Endothelial cell of umbilical vein (primary cell): ENCODE data around the gene SH3BP5.

Experiments used
- EZH2 ChIP-seq: IDR thresholded peaks from 2 replicates; pipeline ENCODE4 v1.6.1; 2012; ENCODE audit warnings: borderline replicate concordance, low read depth, mild to moderate bottlenecking, moderate library complexity, low read length, inconsistent platforms; ENCODE audit not compliant: severe bottlenecking
- FOS ChIP-seq: IDR thresholded peaks from 2 replicates; pipeline ENCODE4 v1.6.1; 2011; ENCODE audit warnings: mild to moderate bottlenecking, low read length, moderate library complexity, borderline replicate concordance; ENCODE audit not compliant: insufficient read depth
- MYC ChIP-seq: IDR thresholded peaks from one replicate; pipeline ENCODE4 v1.6.1; 2011; ENCODE audit warnings: mild to moderate bottlenecking, low read depth, low read length
- POLR2A ChIP-seq: IDR thresholded peaks from 2 replicates; pipeline ENCODE4 v1.6.1; 2012; ENCODE audit warnings: low read depth, mild to moderate bottlenecking, control low read depth, low read length
- POLR2AphosphoS5 ChIP-seq: IDR thresholded peaks from 2 replicates; pipeline ENCODE4 v1.6.1; 2012; ENCODE audit warnings: low read depth, mild to moderate bottlenecking, control low read depth, low read length, moderate library complexity; ENCODE audit not compliant: insufficient read depth
- TF ChIP-seq, protein P1 (sequence below), 2 donors: IDR thresholded peaks; 1 replicate in 1 of 2; 2 replicates in 1 of 2; pipeline ENCODE4 v1.5.1; 2011; ENCODE audit warnings: low read length in 2 of 2, mild to moderate bottlenecking in 2 of 2, moderate library complexity in 2 of 2, control low read depth in 1 of 2, inconsistent platforms in 1 of 2, low read depth in 1 of 2; ENCODE audit not compliant: insufficient read depth in 1 of 2; ENCODE audit errors: extremely low read depth in 1 of 2
- TF ChIP-seq, protein P2 (sequence below): IDR thresholded peaks from 2 replicates; pipeline ENCODE4 v1.6.1; 2011; ENCODE audit not compliant: insufficient read depth, insufficient read length

DNA sequence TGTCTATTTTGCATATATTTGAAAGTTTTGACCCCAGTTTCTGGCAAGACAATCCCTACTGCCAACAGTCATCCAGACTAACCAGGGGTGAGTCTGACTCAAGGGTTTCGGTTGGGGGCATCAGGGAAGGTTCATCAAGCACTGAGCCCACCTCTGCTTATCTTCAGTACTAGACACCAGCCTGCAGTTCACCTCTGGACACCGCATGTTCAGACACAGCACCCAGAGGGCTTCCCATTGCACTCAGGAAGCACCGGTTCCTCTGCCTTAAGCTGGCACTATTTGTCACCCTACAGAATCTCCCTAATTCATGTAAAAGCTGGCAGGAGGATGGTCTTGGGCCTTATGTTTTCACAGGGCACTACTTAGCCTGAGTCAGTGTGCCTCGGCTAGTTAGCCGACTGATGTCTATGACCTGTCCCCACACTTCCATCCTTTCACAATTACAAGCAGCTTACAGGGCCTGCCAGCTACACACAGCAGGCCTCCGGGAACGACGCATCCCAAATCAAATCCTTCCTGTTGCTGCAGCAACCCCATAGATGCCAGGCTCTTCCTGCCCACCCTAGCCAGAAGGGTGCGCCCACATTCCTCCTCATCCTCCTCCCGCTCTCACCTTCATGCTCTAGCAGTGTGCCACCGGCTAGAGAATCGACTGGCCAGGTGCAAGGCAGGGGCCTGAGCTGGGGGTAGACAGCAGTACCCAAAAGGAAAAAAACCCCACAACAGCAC is 52.5 kb downstream of the SH3BP5 start:
- no peak for TF ChIP-seq POLR2AphosphoS5
- no peak for TF ChIP-seq MYC
- TF ChIP-seq, protein P1, sequence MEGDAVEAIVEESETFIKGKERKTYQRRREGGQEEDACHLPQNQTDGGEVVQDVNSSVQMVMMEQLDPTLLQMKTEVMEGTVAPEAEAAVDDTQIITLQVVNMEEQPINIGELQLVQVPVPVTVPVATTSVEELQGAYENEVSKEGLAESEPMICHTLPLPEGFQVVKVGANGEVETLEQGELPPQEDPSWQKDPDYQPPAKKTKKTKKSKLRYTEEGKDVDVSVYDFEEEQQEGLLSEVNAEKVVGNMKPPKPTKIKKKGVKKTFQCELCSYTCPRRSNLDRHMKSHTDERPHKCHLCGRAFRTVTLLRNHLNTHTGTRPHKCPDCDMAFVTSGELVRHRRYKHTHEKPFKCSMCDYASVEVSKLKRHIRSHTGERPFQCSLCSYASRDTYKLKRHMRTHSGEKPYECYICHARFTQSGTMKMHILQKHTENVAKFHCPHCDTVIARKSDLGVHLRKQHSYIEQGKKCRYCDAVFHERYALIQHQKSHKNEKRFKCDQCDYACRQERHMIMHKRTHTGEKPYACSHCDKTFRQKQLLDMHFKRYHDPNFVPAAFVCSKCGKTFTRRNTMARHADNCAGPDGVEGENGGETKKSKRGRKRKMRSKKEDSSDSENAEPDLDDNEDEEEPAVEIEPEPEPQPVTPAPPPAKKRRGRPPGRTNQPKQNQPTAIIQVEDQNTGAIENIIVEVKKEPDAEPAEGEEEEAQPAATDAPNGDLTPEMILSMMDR (IDR thresholded peaks at IDR 0.05; ENCODE audit: extremely low read depth in 1 of 2, insufficient read depth in 1 of 2, low read depth in 1 of 2, low read length in 2 of 2), result no peak
- TF ChIP-seq EZH2, result no peak
- no peak for TF ChIP-seq POLR2A
- TF ChIP-seq FOS, result no peak
- TF ChIP-seq, protein P2, sequence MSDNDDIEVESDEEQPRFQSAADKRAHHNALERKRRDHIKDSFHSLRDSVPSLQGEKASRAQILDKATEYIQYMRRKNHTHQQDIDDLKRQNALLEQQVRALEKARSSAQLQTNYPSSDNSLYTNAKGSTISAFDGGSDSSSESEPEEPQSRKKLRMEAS, result no peak
